HEK293 (cell line): ENCODE data around the gene PRR13.

Source experiments
- FEZF1 ChIP-seq: fragments of 450-650 bp; formaldehyde crosslinking; IDR thresholded peaks from 2 replicates; pipeline ENCODE4 v1.5.1; 2016; ENCODE audit warnings: missing biosample characterization, missing genetic modification characterization
- GFI1B ChIP-seq: fragments of 450-650 bp; formaldehyde crosslinking; IDR thresholded peaks from 2 replicates; pipeline ENCODE4 v1.5.1; 2016; ENCODE audit warnings: missing biosample characterization, missing genetic modification characterization
- HOXD13 ChIP-seq: sonication (generic); formaldehyde crosslinking; IDR thresholded peaks from 2 replicates; pipeline ENCODE4 v1.8.0; 2022; ENCODE audit warnings: missing genetic modification reagents, borderline replicate concordance
- RBAK ChIP-seq: fragments of 450-650 bp; formaldehyde crosslinking; IDR thresholded peaks from 2 replicates; pipeline ENCODE4 v1.5.1; 2016; ENCODE audit warnings: missing biosample characterization, missing genetic modification characterization
- REPIN1 ChIP-seq: fragments of 450-650 bp; formaldehyde crosslinking; IDR thresholded peaks from 2 replicates; pipeline ENCODE4 v1.5.1; 2017; ENCODE audit warnings: missing biosample characterization, missing genetic modification characterization, low read depth
- SCRT2 ChIP-seq: fragments of 450-650 bp; formaldehyde crosslinking; IDR thresholded peaks from 2 replicates; pipeline ENCODE4 v1.5.1; 2016; ENCODE audit warnings: missing biosample characterization, missing genetic modification characterization
- ZBTB1 ChIP-seq: fragments of 450-650 bp; formaldehyde crosslinking; IDR thresholded peaks from 2 replicates; pipeline ENCODE4 v1.5.1; 2016; ENCODE audit warnings: missing biosample characterization, missing genetic modification characterization
- ZFP41 ChIP-seq: fragments of 450-650 bp; formaldehyde crosslinking; IDR thresholded peaks from 2 replicates; pipeline ENCODE4 v1.5.1; 2016; ENCODE audit warnings: missing biosample characterization, missing genetic modification characterization, borderline replicate concordance
- ZIC2 ChIP-seq: fragments of 450-650 bp; formaldehyde crosslinking; IDR thresholded peaks from 2 replicates; pipeline ENCODE4 v1.5.1; 2016; ENCODE audit warnings: missing biosample characterization, missing genetic modification characterization
- ZNF114 ChIP-seq: fragments of 450-650 bp; formaldehyde crosslinking; IDR thresholded peaks from 2 replicates; pipeline ENCODE4 v1.5.0; 2017; ENCODE audit warnings: missing biosample characterization, missing genetic modification characterization
- ZNF133 ChIP-seq: fragments of 450-650 bp; formaldehyde crosslinking; IDR thresholded peaks from 2 replicates; pipeline ENCODE4 v1.5.1; 2016; ENCODE audit warnings: missing biosample characterization, missing genetic modification characterization
- ZNF155 ChIP-seq: fragments of 450-650 bp; formaldehyde crosslinking; IDR thresholded peaks from 2 replicates; pipeline ENCODE4 v1.5.1; 2016; ENCODE audit warnings: missing biosample characterization, missing genetic modification characterization
- ZNF175 ChIP-seq: fragments of 450-650 bp; formaldehyde crosslinking; IDR thresholded peaks from 2 replicates; pipeline ENCODE4 v1.5.1; 2016; ENCODE audit warnings: missing biosample characterization, missing genetic modification characterization
- ZNF184 ChIP-seq: fragments of 450-650 bp; IDR thresholded peaks from 2 replicates; pipeline ENCODE4 v1.5.1; 2018; ENCODE audit warnings: missing biosample characterization, mild to moderate bottlenecking, missing genetic modification characterization
- ZNF37A ChIP-seq: fragments of 450-650 bp; IDR thresholded peaks from 2 replicates; pipeline ENCODE4 v1.5.1; 2018; ENCODE audit warnings: missing biosample characterization, missing genetic modification characterization
- ZNF530 ChIP-seq: fragments of 450-650 bp; formaldehyde crosslinking; IDR thresholded peaks from 2 replicates; pipeline ENCODE4 v1.5.1; 2016; ENCODE audit warnings: low read depth, missing biosample characterization, missing genetic modification characterization
- ZNF555 ChIP-seq: fragments of 450-650 bp; formaldehyde crosslinking; conservative IDR thresholded peaks from 2 replicates; pipeline ENCODE4 v1.5.1; 2017; ENCODE audit warnings: missing biosample characterization, mild to moderate bottlenecking, missing genetic modification characterization, inconsistent platforms
- ZNF560 ChIP-seq: fragments of 450-650 bp; formaldehyde crosslinking; IDR thresholded peaks from 2 replicates; pipeline ENCODE4 v1.5.1; 2017; ENCODE audit warnings: missing biosample characterization, missing genetic modification characterization, borderline replicate concordance
- ZNF561 ChIP-seq: fragments of 450-650 bp; IDR thresholded peaks from 2 replicates; pipeline ENCODE4 v1.5.1; 2018; ENCODE audit warnings: missing biosample characterization, missing genetic modification characterization, borderline replicate concordance
- ZNF585B ChIP-seq: fragments of 450-650 bp; formaldehyde crosslinking; IDR thresholded peaks from 2 replicates; pipeline ENCODE4 v1.5.1; 2016; ENCODE audit warnings: missing biosample characterization, missing genetic modification characterization
- ZNF610 ChIP-seq: fragments of 450-650 bp; formaldehyde crosslinking; IDR thresholded peaks from 2 replicates; pipeline ENCODE4 v1.5.1; 2016; ENCODE audit warnings: missing biosample characterization, missing genetic modification characterization, borderline replicate concordance
- ZNF624 ChIP-seq: fragments of 450-650 bp; formaldehyde crosslinking; IDR thresholded peaks from 2 replicates; pipeline ENCODE4 v1.5.1; 2017; ENCODE audit warnings: missing biosample characterization, missing genetic modification characterization
- ZNF654 ChIP-seq: fragments of 450-650 bp; formaldehyde crosslinking; IDR thresholded peaks from 2 replicates; pipeline ENCODE4 v1.5.1; 2016; ENCODE audit warnings: low read depth, missing biosample characterization, missing genetic modification characterization
- ZNF747 ChIP-seq: fragments of 450-650 bp; formaldehyde crosslinking; IDR thresholded peaks from 2 replicates; pipeline ENCODE4 v1.5.1; 2016; ENCODE audit warnings: missing biosample characterization, missing genetic modification characterization
- ZNF791 ChIP-seq: fragments of 450-650 bp; formaldehyde crosslinking; IDR thresholded peaks from 2 replicates; pipeline ENCODE4 v1.5.1; 2016; ENCODE audit warnings: missing biosample characterization, missing genetic modification characterization
- ZNF792 ChIP-seq: fragments of 450-650 bp; formaldehyde crosslinking; IDR thresholded peaks from 2 replicates; pipeline ENCODE4 v1.5.1; 2016; ENCODE audit warnings: missing biosample characterization, missing genetic modification characterization
- TF ChIP-seq, protein P1 (sequence below): fragments of 450-650 bp; formaldehyde crosslinking; IDR thresholded peaks from 2 replicates; pipeline ENCODE4 v1.5.1; 2017; ENCODE audit warnings: missing biosample characterization, missing genetic modification characterization
- TF ChIP-seq, protein P2 (sequence below): fragments of 450-650 bp; formaldehyde crosslinking; IDR thresholded peaks from 2 replicates; pipeline ENCODE4 v1.5.1; 2016; ENCODE audit warnings: missing biosample characterization, missing genetic modification characterization
- TF ChIP-seq, protein P3 (sequence below): fragments of 450-650 bp; formaldehyde crosslinking; IDR thresholded peaks from 2 replicates; pipeline ENCODE4 v1.5.1; 2016; ENCODE audit warnings: missing biosample characterization, missing genetic modification characterization
- TF ChIP-seq, protein P4 (sequence below): fragments of 450-650 bp; formaldehyde crosslinking; IDR thresholded peaks from 2 replicates; pipeline ENCODE4 v1.5.1; 2016; ENCODE audit warnings: missing biosample characterization, missing genetic modification characterization
- TF ChIP-seq, protein P5 (sequence below): fragments of 450-650 bp; formaldehyde crosslinking; IDR thresholded peaks from 2 replicates; pipeline ENCODE4 v1.5.1; 2017; ENCODE audit warnings: missing biosample characterization, missing genetic modification characterization
- TF ChIP-seq, protein P6 (sequence below): fragments of 450-650 bp; formaldehyde crosslinking; IDR thresholded peaks from 2 replicates; pipeline ENCODE4 v1.5.1; 2016; ENCODE audit warnings: missing biosample characterization, missing genetic modification characterization

Gene PRR13

DNA sequence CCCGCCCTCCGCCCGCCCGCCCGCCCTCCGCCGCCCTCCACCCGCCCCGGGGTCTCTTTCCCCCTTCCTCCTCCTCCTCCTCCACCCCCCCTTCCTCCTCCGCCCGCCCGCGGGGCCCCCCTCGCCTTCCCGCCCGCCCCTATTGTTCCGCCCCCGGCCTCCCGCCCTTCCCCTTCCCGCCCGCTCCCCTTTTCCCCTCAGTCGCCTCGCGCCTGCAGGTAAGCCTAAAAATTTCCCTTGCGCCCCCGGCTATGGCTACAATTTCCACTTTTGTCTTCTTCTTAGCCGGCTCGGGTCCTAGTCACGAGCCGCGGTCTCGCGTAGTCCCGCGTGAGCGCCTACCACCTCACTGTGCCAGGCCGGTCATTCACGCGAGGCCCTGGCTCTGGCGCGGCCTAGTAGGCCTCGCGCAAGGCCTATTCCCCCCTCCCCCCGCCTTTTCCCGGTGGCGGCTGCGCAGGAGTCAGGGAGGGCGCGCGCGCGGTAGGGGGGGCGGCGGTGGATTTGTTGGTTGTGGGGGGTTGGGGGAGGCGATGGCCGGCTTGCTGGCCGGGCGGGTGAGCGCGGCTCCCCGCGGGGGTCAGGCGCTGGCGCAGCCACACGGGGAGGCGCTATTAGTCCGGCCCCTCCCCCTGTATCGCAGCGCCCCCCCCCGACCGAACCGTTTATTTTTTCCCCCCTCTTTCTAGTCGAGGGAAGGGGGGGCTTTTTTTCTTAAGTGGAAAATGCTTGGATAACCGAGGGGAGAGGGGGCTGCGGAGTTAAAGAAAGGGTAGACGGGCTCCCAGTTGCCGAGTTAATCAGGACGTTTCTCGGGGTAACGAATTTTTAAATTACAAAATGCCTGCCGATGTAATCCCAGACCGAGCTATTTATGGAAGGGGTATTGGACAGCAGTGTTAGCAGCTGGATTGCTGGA, 10.9 kb downstream of the PRR13 start (continued):
- TF ChIP-seq, protein P1, sequence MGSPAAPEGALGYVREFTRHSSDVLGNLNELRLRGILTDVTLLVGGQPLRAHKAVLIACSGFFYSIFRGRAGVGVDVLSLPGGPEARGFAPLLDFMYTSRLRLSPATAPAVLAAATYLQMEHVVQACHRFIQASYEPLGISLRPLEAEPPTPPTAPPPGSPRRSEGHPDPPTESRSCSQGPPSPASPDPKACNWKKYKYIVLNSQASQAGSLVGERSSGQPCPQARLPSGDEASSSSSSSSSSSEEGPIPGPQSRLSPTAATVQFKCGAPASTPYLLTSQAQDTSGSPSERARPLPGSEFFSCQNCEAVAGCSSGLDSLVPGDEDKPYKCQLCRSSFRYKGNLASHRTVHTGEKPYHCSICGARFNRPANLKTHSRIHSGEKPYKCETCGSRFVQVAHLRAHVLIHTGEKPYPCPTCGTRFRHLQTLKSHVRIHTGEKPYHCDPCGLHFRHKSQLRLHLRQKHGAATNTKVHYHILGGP (tag by site-specific recombination), result no peak
- TF ChIP-seq ZNF654 (tag by site-specific recombination), result no peak
- no peak for TF ChIP-seq ZNF791 (tag by site-specific recombination)
- no peak for TF ChIP-seq ZNF37A
- TF ChIP-seq ZNF792 (tag by site-specific recombination), result peak; percentile 42; the same call in 1 of the 2 replicates
- peak; percentile 39; the same call in 1 of the 2 replicates for TF ChIP-seq ZNF184 (tag by site-specific recombination)
- TF ChIP-seq, protein P2, sequence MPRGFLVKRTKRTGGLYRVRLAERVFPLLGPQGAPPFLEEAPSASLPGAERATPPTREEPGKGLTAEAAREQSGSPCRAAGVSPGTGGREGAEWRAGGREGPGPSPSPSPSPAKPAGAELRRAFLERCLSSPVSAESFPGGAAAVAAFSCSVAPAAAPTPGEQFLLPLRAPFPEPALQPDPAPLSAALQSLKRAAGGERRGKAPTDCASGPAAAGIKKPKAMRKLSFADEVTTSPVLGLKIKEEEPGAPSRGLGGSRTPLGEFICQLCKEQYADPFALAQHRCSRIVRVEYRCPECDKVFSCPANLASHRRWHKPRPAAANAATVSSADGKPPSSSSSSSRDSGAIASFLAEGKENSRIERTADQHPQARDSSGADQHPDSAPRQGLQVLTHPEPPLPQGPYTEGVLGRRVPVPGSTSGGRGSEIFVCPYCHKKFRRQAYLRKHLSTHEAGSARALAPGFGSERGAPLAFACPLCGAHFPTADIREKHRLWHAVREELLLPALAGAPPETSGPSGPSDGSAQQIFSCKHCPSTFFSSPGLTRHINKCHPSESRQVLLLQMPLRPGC (tag by site-specific recombination), result peak; percentile 33; the same call in 1 of the 2 replicates
- TF ChIP-seq FEZF1, result no peak
- TF ChIP-seq ZFP41, result peak; percentile 78; the same call in 1 of the 2 replicates
- TF ChIP-seq ZNF585B (tag by site-specific recombination), result no peak
- TF ChIP-seq ZNF560 (tag by site-specific recombination), result no peak
- TF ChIP-seq ZNF133 (tag by site-specific recombination), result no peak
- peak; percentile 85 for TF ChIP-seq ZNF610 (tag by site-specific recombination)
- no peak for TF ChIP-seq ZNF747 (tag by site-specific recombination)
- no peak for TF ChIP-seq ZNF624 (tag by site-specific recombination)
- TF ChIP-seq, protein P3, sequence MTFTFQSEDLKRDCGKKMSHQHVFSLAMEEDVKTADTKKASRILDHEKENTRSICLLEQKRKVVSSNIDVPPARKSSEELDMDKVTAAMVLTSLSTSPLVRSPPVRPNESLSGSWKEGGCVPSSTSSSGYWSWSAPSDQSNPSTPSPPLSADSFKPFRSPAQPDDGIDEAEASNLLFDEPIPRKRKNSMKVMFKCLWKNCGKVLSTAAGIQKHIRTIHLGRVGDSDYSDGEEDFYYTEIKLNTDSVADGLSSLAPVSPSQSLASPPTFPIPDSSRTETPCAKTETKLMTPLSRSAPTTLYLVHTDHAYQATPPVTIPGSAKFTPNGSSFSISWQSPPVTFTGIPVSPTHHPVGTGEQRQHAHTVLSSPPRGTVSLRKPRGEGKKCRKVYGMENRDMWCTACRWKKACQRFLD (tag by site-specific recombination), result no peak
- TF ChIP-seq ZIC2 (tag by site-specific recombination), result peak; percentile 83
- TF ChIP-seq, protein P4, sequence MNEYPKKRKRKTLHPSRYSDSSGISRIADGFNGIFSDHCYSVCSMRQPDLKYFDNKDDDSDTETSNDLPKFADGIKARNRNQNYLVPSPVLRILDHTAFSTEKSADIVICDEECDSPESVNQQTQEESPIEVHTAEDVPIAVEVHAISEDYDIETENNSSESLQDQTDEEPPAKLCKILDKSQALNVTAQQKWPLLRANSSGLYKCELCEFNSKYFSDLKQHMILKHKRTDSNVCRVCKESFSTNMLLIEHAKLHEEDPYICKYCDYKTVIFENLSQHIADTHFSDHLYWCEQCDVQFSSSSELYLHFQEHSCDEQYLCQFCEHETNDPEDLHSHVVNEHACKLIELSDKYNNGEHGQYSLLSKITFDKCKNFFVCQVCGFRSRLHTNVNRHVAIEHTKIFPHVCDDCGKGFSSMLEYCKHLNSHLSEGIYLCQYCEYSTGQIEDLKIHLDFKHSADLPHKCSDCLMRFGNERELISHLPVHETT (tag by site-specific recombination), result no peak
- TF ChIP-seq GFI1B (tag by site-specific recombination), result 0 out of 2 replicates have a peak, but pooled peaks have one; percentile 7
- TF ChIP-seq HOXD13, result no peak
- no peak for TF ChIP-seq ZNF114 (tag by site-specific recombination)
- TF ChIP-seq SCRT2 (tag by site-specific recombination), result no peak
- TF ChIP-seq ZNF530 (tag by site-specific recombination), result no peak
- no peak; the same call in 1 of the 2 replicates for TF ChIP-seq ZBTB1 (tag by site-specific recombination)
- peak; percentile 97 for TF ChIP-seq ZNF561
- no peak for TF ChIP-seq ZNF175
- no peak for TF ChIP-seq ZNF155 (tag by site-specific recombination)
- no peak for TF ChIP-seq RBAK (tag by site-specific recombination)
- TF ChIP-seq ZNF555 (tag by site-specific recombination), result no peak
- TF ChIP-seq, protein P5, sequence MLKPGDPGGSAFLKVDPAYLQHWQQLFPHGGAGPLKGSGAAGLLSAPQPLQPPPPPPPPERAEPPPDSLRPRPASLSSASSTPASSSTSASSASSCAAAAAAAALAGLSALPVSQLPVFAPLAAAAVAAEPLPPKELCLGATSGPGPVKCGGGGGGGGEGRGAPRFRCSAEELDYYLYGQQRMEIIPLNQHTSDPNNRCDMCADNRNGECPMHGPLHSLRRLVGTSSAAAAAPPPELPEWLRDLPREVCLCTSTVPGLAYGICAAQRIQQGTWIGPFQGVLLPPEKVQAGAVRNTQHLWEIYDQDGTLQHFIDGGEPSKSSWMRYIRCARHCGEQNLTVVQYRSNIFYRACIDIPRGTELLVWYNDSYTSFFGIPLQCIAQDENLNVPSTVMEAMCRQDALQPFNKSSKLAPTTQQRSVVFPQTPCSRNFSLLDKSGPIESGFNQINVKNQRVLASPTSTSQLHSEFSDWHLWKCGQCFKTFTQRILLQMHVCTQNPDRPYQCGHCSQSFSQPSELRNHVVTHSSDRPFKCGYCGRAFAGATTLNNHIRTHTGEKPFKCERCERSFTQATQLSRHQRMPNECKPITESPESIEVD (tag by site-specific recombination), result no peak
- no peak for TF ChIP-seq REPIN1 (tag by site-specific recombination)
- TF ChIP-seq, protein P6, sequence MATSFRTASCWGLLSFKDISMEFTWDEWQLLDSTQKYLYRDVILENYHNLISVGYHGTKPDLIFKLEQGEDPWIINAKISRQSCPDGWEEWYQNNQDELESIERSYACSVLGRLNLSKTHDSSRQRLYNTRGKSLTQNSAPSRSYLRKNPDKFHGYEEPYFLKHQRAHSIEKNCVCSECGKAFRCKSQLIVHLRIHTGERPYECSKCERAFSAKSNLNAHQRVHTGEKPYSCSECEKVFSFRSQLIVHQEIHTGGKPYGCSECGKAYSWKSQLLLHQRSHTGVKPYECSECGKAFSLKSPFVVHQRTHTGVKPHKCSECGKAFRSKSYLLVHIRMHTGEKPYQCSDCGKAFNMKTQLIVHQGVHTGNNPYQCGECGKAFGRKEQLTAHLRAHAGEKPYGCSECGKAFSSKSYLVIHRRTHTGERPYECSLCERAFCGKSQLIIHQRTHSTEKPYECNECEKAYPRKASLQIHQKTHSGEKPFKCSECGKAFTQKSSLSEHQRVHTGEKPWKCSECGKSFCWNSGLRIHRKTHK (tag by site-specific recombination), result no peak
